ENCODE data around the gene RABEPK.
"Not testable (repeated sequence)": the region's sequence is repeated elsewhere in the genome, so short reads cannot be mapped to it uniquely, and the experiment has no call there.

RABEPK gene

GRCh38 chr9:125246261-125246667 is 45.9 kb downstream of the RABEPK start:
- no peak for DNase-seq (ENCODE audit: low read depth)

GRCh38 chr9:125254231-125254630 is 53.9 kb downstream of the RABEPK start:
- no peak for DNase-seq (ENCODE audit: low read depth)

GRCh38 chr9:125255781-125256391 is 55.5 kb downstream of the RABEPK start:
- no peak for DNase-seq (ENCODE audit: low read depth)

- no peak for DNase-seq (ENCODE audit: low read depth)
These were observed 57.9 kb downstream of the RABEPK start for GRCh38 chr9:125258160-125258785.

GRCh38 chr9:125258832-125259534 is 58.6 kb downstream of the RABEPK start:
- DNase-seq (ENCODE audit: low read depth) = no peak

GRCh38 chr9:125260561-125260960 is 60.2 kb downstream of the RABEPK start:
- DNase-seq (ENCODE audit: low read depth) = no peak

GRCh38 chr9:125261501-125262293 is 61.4 kb downstream of the RABEPK start, which contains the start of gene GAPVD1:
TSS of gene GAPVD1 (plus strand) at chr9:125261826. CDS start at chr9:125298922, 37,096 bp downstream.
- DNase-seq (ENCODE audit: low read depth) = peak; percentile 59

- no peak for DNase-seq (ENCODE audit: low read depth)
These were observed 62.1 kb downstream of the RABEPK start for GRCh38 chr9:125262294-125262991.

GRCh38 chr9:125264068-125264467 is 63.7 kb downstream of the RABEPK start:
- not testable (repeated sequence) for DNase-seq (ENCODE audit: low read depth)

GRCh38 chr9:125268394-125269013 is 68.2 kb downstream of the RABEPK start:
- no peak for DNase-seq (ENCODE audit: low read depth)

- DNase-seq (ENCODE audit: low read depth) = no peak
These were observed 68.7 kb downstream of the RABEPK start for GRCh38 chr9:125269014-125269397.

GRCh38 chr9:125271081-125271480 is 70.7 kb downstream of the RABEPK start:
- DNase-seq (ENCODE audit: low read depth) = no peak

- no peak for DNase-seq (ENCODE audit: low read depth)
These were observed 72.4 kb downstream of the RABEPK start for GRCh38 chr9:125272697-125273096.

GRCh38 chr9:125276771-125277170 is 76.4 kb downstream of the RABEPK start:
- DNase-seq (ENCODE audit: low read depth) = no peak

- DNase-seq (ENCODE audit: low read depth) = no peak
These were observed 77.1 kb downstream of the RABEPK start for GRCh38 chr9:125277411-125277810.

GRCh38 chr9:125280945-125281344 is 80.6 kb downstream of the RABEPK start:
- DNase-seq (ENCODE audit: low read depth) = no peak

Measured in HS-5 (cell line).